Measurements from ENCODE around the gene NEMP1. TPM values are rescaled to one million over a fixed set of nuclear protein-coding genes. Genes with fewer than 3 reads are reported as not detected.

The NEMP1 gene
- total RNA-seq, 4 donors from 2014 or later, result 4.0 to 66.7 (median 5.2) TPM

- H3K36me3 ChIP-seq, result peaks cover 0 to 7% (median under 1%) of the 10 kb centered on the region in 4 donors
- no peaks in the 10 kb centered on the region for H3K27me3 ChIP-seq
- in situ Hi-C loops (cut with MboI; ENCODE audit: low pct_ligation_motif_present in 1 of 4, low pct_unique_long_range_greater_than_20kb in 1 of 4, low sequenced_read_pairs in 3 of 4), result no loop called here
- no peak overlapping the region for H3K27ac ChIP-seq
- 43 to 87% methylated on average over 1 to 3 of the region's 3 CpGs for WGBS, 2 donors (ENCODE audit: low coverage in 1 of 2)
- intact Hi-C loops (cut with DNase I; ENCODE audit: low total_unique reads), result no loop called here
- no peak for DNase-seq
- H3K4me1 ChIP-seq, result no peaks in the 10 kb centered on the region
- no peaks in the 10 kb centered on the region for H3K9me3 ChIP-seq
- no peak for TF ChIP-seq POLR2AphosphoS5 (IDR thresholded peaks at IDR 0.05)
- TF ChIP-seq EP300 (IDR thresholded peaks at IDR 0.05; ENCODE audit: low read depth), result no peak
- TF ChIP-seq CTCF (IDR thresholded peaks at IDR 0.05), result no peak
- TF ChIP-seq POLR2A (IDR thresholded peaks at IDR 0.05), result no peak
- no peak overlapping the region for H3K4me3 ChIP-seq
These were observed 41.3 kb downstream of the NEMP1 start for GRCh38 chr12:57037264-57037663.

- Histone ChIP-seq H3K36me3 (peaks cover 0 to 13% (median 0%) of the 10 kb centered on the region in 4 donors), H3K27me3 (no peaks in the 10 kb centered on the region), H3K9me3 (no peaks in the 10 kb centered on the region), H3K4me3 (no peak overlapping the region), H3K4me1 (peaks cover 0 to 7% (median 0%) of the 10 kb centered on the region in 4 donors), H3K27ac (no peak overlapping the region)
- no peak for DNase-seq
- intact Hi-C loops (cut with DNase I; ENCODE audit: low total_unique reads), result no loop called here
- WGBS, 2 donors (ENCODE audit: low coverage in 1 of 2), result 81 to 92% methylated on average over 3 of the region's 3 CpGs
- TF ChIP-seq EP300 (IDR thresholded peaks at IDR 0.05; ENCODE audit: low read depth) (no peak), POLR2A (IDR thresholded peaks at IDR 0.05) (no peak), POLR2AphosphoS5 (IDR thresholded peaks at IDR 0.05) (no peak), CTCF (IDR thresholded peaks at IDR 0.05) (no peak)
- in situ Hi-C loops (cut with MboI; ENCODE audit: low pct_ligation_motif_present in 1 of 4, low pct_unique_long_range_greater_than_20kb in 1 of 4, low sequenced_read_pairs in 3 of 4), result no loop called here
These were observed 45.2 kb downstream of the NEMP1 start for GRCh38 chr12:57033431-57033830.

- TF ChIP-seq POLR2A (IDR thresholded peaks at IDR 0.05) (no peak), CTCF (IDR thresholded peaks at IDR 0.05) (no peak), POLR2AphosphoS5 (IDR thresholded peaks at IDR 0.05) (no peak), EP300 (IDR thresholded peaks at IDR 0.05; ENCODE audit: low read depth) (no peak)
- Histone ChIP-seq H3K27ac (no peak overlapping the region), H3K36me3 (peaks cover 0 to 11% (median 0%) of the 10 kb centered on the region in 4 donors), H3K4me1 (peaks cover 0 to 13% (median 0%) of the 10 kb centered on the region in 4 donors), H3K9me3 (no peaks in the 10 kb centered on the region), H3K27me3 (no peaks in the 10 kb centered on the region), H3K4me3 (no peak overlapping the region)
- intact Hi-C loops (cut with DNase I; ENCODE audit: low total_unique reads), result no loop called here
- WGBS, 2 donors (ENCODE audit: low coverage in 1 of 2), result 50 to 85% methylated on average over 3 to 7 of the region's 7 CpGs
- in situ Hi-C loops (cut with MboI; ENCODE audit: low pct_ligation_motif_present in 1 of 4, low pct_unique_long_range_greater_than_20kb in 1 of 4, low sequenced_read_pairs in 3 of 4), result no loop called here
- DNase-seq, result no peak
These were observed 46.8 kb downstream of the NEMP1 start for GRCh38 chr12:57031789-57032188.

GRCh38 chr12:57031138-57031725 lies 47.4 kb downstream of the NEMP1 start:
- H3K4me1 ChIP-seq, result peaks cover 0 to 13% (median 0%) of the 10 kb centered on the region in 4 donors
- in situ Hi-C loops (cut with MboI; ENCODE audit: low pct_ligation_motif_present in 1 of 4, low pct_unique_long_range_greater_than_20kb in 1 of 4, low sequenced_read_pairs in 3 of 4), result no loop called here
- intact Hi-C loops (cut with DNase I; ENCODE audit: low total_unique reads), result no loop called here
- TF ChIP-seq POLR2A (IDR thresholded peaks at IDR 0.05), result no peak
- TF ChIP-seq CTCF (IDR thresholded peaks at IDR 0.05), result no peak
- no peak for TF ChIP-seq EP300 (IDR thresholded peaks at IDR 0.05; ENCODE audit: low read depth)
- TF ChIP-seq POLR2AphosphoS5 (IDR thresholded peaks at IDR 0.05), result no peak
- peaks cover 0 to 6% (median 0%) of the 10 kb centered on the region in 4 donors for H3K36me3 ChIP-seq
- DNase-seq, result no peak
- no peaks in the 10 kb centered on the region for H3K27me3 ChIP-seq
- WGBS, 2 donors (ENCODE audit: low coverage in 1 of 2), result 17 to 24% methylated on average over 2 of the region's 2 CpGs
- H3K4me3 ChIP-seq, result no peak overlapping the region
- H3K27ac ChIP-seq, result no peak overlapping the region
- no peaks in the 10 kb centered on the region for H3K9me3 ChIP-seq

Data from transverse colon (tissue), 4 donors.